ENCODE measurements around the gene USP3. TPM values are rescaled to one million over a fixed set of nuclear protein-coding genes. Genes with fewer than 3 reads are reported as not detected.

USP3 gene
- total and polyA plus RNA-seq, 3 donors from 2014 or later: 23.2 to 43.1 (median 38.5) TPM

DNA sequence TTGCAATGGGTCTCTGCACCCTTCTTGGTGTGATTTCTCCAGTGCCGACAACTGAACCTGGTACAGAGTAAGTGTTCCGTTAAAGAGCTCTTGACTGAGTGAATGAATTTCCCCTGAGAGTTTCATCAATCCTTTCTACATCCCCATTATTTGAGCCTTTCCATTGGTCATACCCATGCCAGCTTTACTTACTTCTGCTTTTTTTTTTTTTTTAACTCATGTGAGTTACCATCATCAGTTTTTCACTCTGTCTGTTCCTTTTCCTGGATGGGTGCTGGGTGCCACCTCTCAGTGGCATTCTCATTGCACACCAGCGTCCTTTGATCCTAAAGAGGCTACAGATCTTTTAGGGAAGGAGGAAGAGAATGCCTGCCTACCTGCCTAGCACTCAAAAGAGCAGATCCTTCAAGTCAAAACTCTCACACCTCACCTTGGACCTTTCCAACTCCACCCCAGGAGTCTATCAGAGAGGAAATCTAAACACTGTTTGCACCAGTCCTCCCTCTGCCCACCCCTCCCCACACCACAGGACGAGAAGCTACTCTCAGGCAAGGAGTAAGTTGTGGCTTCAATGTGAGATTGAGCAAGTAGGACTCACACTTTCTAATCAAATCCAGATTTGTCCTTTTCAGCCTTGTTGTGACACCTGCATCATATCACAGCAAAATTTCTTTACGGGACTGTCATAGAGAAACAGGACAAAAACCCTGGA lies 13.1 kb upstream of the USP3 start:
- H3K27ac ChIP-seq: no peak overlapping the region
- WGBS, 2 donors: 87 to 91% methylated on average over 5 of the region's 5 CpGs

DNA sequence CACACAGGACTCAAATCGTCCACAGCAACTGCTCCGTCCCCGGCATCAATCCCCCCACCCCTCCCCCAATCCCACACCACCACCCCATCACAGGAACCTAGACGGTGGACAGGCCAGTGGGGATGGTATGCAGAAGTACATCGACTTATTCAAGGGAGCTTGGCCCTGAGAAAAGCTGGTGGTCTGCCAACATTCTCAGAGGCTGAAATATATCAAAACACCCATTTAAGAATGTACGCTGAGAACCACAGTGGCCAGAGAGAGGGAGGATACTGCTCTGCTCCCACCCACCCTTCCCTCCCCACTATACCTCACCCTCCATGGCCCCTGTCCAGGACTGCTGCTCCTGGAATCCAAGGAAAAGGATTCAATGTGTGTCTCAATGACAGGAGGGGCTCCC lies 12.4 kb upstream of the USP3 start:
- intact Hi-C loops (cut with DNase I; ENCODE audit: low total_unique reads): no loop called here
- no peaks in the 10 kb centered on the region for H3K4me1 ChIP-seq
- TF ChIP-seq CTCF (IDR thresholded peaks at IDR 0.05) (no peak), POLR2A (IDR thresholded peaks at IDR 0.05) (no peak)
- 74% methylated on average over 6 of the region's 6 CpGs; no CpG with 5 or more reads in 1 of the 2 donors for WGBS, 2 donors
- no peak overlapping the region for H3K27ac ChIP-seq
- no peaks in the 10 kb centered on the region for H3K36me3 ChIP-seq (ENCODE audit: low read depth, missing control alignments)
- H3K4me3 ChIP-seq: no peak overlapping the region
- no peaks in the 10 kb centered on the region for H3K9me3 ChIP-seq
- no peaks in the 10 kb centered on the region for H3K27me3 ChIP-seq
- DNase-seq: no peak

More for the DNA sequence above, 13.1 kb upstream of the USP3 start:
- no peak overlapping the region for H3K4me3 ChIP-seq
- H3K4me1 ChIP-seq: no peaks in the 10 kb centered on the region
- no peaks in the 10 kb centered on the region for H3K9me3 ChIP-seq
- no peaks in the 10 kb centered on the region for H3K27me3 ChIP-seq
- H3K36me3 ChIP-seq (ENCODE audit: low read depth, missing control alignments): no peaks in the 10 kb centered on the region
- intact Hi-C loops (cut with DNase I; ENCODE audit: low total_unique reads): no loop called here
- TF ChIP-seq POLR2A (IDR thresholded peaks at IDR 0.05): no peak
- TF ChIP-seq CTCF (IDR thresholded peaks at IDR 0.05): no peak
- DNase-seq: no peak

DNA sequence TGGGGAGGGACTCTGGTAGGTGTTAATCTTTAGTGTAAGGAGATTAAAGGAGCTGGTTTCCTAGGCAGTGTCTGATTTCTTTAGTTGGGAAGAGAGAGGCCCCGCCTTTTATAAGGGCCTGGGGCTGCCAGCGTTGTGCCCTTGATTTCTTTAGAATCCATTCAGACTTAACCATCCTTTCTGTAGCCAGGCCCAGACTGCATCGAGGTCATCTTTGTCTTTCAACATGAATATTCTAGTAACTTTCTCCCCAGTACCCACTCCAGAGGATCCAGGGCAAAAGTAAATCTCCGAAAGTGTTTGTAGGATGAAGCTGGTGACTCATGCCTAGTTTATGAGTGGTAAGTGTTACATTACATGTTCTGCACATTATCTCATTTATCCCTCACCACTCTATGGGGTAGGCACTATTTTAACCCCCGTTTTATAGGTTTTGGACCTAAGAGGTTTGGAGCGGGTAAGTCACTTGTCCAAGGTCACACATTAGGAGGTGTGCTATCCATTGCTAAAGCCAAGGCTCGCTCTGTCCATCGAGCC lies 11.8 kb upstream of the USP3 start:
- DNase-seq: no peak
- Histone ChIP-seq H3K4me3 (no peak overlapping the region), H3K36me3 (ENCODE audit: low read depth, missing control alignments) (no peaks in the 10 kb centered on the region), H3K9me3 (no peaks in the 10 kb centered on the region), H3K27ac (no peak overlapping the region), H3K4me1 (no peaks in the 10 kb centered on the region), H3K27me3 (no peaks in the 10 kb centered on the region)
- intact Hi-C loops (cut with DNase I; ENCODE audit: low total_unique reads): no loop called here
- 90 to 93% methylated on average over 8 of the region's 8 CpGs for WGBS, 2 donors
- TF ChIP-seq POLR2A (IDR thresholded peaks at IDR 0.05): no peak

GRCh38 chr15:63493436-63493835 lies 11.0 kb upstream of the USP3 start:
- Histone ChIP-seq H3K36me3 (ENCODE audit: low read depth, missing control alignments) (no peaks in the 10 kb centered on the region), H3K27ac (no peak overlapping the region), H3K9me3 (no peaks in the 10 kb centered on the region), H3K4me3 (no peak overlapping the region), H3K4me1 (no peaks in the 10 kb centered on the region), H3K27me3 (no peaks in the 10 kb centered on the region)
- intact Hi-C loops (cut with DNase I; ENCODE audit: low total_unique reads): no loop called here
- WGBS, 2 donors: 87% methylated on average over 2 of the region's 2 CpGs
- no peak for DNase-seq
- TF ChIP-seq CTCF (IDR thresholded peaks at IDR 0.05): no peak
- no peak for TF ChIP-seq POLR2A (IDR thresholded peaks at IDR 0.05)

DNA sequence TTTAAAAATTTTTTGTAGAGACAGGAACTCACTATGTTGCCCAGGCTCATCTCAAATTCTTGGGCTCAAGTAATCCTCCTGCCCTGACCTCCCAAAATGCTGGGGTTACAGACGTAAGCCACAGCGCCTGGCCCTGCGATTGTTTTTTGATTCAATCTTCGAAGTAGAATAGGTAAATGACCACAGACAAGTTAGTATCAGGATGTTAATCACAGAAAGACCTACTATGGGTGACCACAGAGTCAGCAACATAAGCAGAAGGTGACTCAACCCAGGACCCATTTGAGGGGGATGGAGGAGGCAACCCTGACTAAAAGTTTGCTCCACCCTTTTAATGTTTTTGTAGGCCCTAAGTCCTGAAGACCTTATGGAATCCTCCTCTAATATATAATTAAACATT lies 10.0 kb upstream of the USP3 start:
- WGBS, 2 donors: 91 to 95% methylated on average over 4 of the region's 4 CpGs
- H3K4me3 ChIP-seq: no peak overlapping the region
- DNase-seq: no peak
- H3K4me1 ChIP-seq: no peaks in the 10 kb centered on the region
- H3K9me3 ChIP-seq: no peaks in the 10 kb centered on the region
- no peak overlapping the region for H3K27ac ChIP-seq
- TF ChIP-seq POLR2A (IDR thresholded peaks at IDR 0.05) (no peak), CTCF (IDR thresholded peaks at IDR 0.05) (no peak)
- H3K36me3 ChIP-seq (ENCODE audit: low read depth, missing control alignments): no peaks in the 10 kb centered on the region
- intact Hi-C loops (cut with DNase I; ENCODE audit: low total_unique reads): no loop called here
- no peaks in the 10 kb centered on the region for H3K27me3 ChIP-seq

Measured in testis (tissue), 3 donors.